GM12878 (cell line): ENCODE measurements around the gene FJX1. TPM values are rescaled to one million over a fixed set of nuclear protein-coding genes. Genes with fewer than 3 reads are reported as not detected.

Experiments used
- CHD1 ChIP-seq: IDR thresholded peaks from 2 replicates; pipeline ENCODE4 v1.6.1; 2012; ENCODE audit warnings: low read depth, low read length, improper control_type of control experiment
- DPF2 ChIP-seq: fragments of 450-650 bp; IDR thresholded peaks from 2 replicates; pipeline ENCODE4 v1.6.1; 2017; ENCODE audit warnings: mild to moderate bottlenecking
- ESRRA ChIP-seq: IDR thresholded peaks from 2 replicates; pipeline ENCODE4 v1.6.1; 2012; ENCODE audit warnings: mild to moderate bottlenecking, low read length, improper control_type of control experiment
- FOXM1 ChIP-seq: IDR thresholded peaks from 2 replicates; pipeline ENCODE4 v1.6.1; 2012; ENCODE audit warnings: low read depth, mild to moderate bottlenecking, inconsistent platforms, low read length, moderate library complexity
- GATAD2B ChIP-seq: fragments of 450-650 bp; conservative IDR thresholded peaks from 2 replicates; pipeline ENCODE4 v1.6.1; 2017; ENCODE audit warnings: low read depth, mild to moderate bottlenecking, moderate library complexity
- KLF5 ChIP-seq: fragments of 450-650 bp; IDR thresholded peaks from 2 replicates; pipeline ENCODE4 v1.6.1; 2014; ENCODE audit warnings: mild to moderate bottlenecking; ENCODE audit not compliant: partially characterized antibody
- LARP7 ChIP-seq: fragments of 450-650 bp; IDR thresholded peaks from 2 replicates; pipeline ENCODE4 v1.6.1; 2017; ENCODE audit warnings: mild to moderate bottlenecking
- MEF2A ChIP-seq: IDR thresholded peaks from 2 replicates; pipeline ENCODE4 v1.6.1; 2011; ENCODE audit warnings: low read depth, mild to moderate bottlenecking, low read length, moderate library complexity; ENCODE audit not compliant: insufficient read depth
- MYC ChIP-seq: IDR thresholded peaks from 2 replicates; pipeline ENCODE4 v1.6.1; 2011; ENCODE audit warnings: mild to moderate bottlenecking, low read length, moderate library complexity, inconsistent platforms; ENCODE audit not compliant: insufficient read depth, insufficient replicate concordance, insufficient read length, severe bottlenecking
- NR2C1 ChIP-seq: fragments of 450-650 bp; IDR thresholded peaks from 2 replicates; pipeline ENCODE4 v1.6.1; 2017; ENCODE audit warnings: antibody characterized with exemption, mild to moderate bottlenecking, moderate library complexity
- POLR2AphosphoS5 ChIP-seq: IDR thresholded peaks from 2 replicates; pipeline ENCODE4 v1.6.1; 2011; ENCODE audit warnings: mild to moderate bottlenecking, low read length, inconsistent platforms
- POU2F2 ChIP-seq: IDR thresholded peaks from 3 replicates; pipeline ENCODE4 v1.6.1; 2011; ENCODE audit warnings: low read depth, mild to moderate bottlenecking, low read length, borderline replicate concordance
- RBBP5 ChIP-seq: fragments of 200-600 bp; sonication (generic); conservative IDR thresholded peaks from 2 replicates; pipeline ENCODE4 v1.6.1; 2016
- RELA ChIP-seq: fragments of 450-650 bp; IDR thresholded peaks from 2 replicates; pipeline ENCODE4 v1.8.0; 2014; ENCODE audit warnings: borderline replicate concordance; ENCODE audit not compliant: partially characterized antibody
- SMC3 ChIP-seq: IDR thresholded peaks from 2 replicates; pipeline ENCODE4 v1.6.1; 2011; ENCODE audit warnings: low read length, improper control_type of control experiment, borderline replicate concordance
- polyA plus RNA-seq, 11 experiments: library from polyadenylated mRNA; depleted of rRNA in 4 of 11; unstranded in 6 of 11; stranded (reverse) in 5 of 11; fragments of >200 nt; fragmentation: Nextera tagmentation in 4 of 11; fragmentation: Illumina TruSeq in 1 of 11; extraction: Ambion mirVana in 4 of 11; extraction: Trizol in 1 of 11; gene quantifications; 1 replicate in 1 of 11; 2 replicates in 10 of 11; pipeline versions ENCODE4 v1.2.1 to v1.2.3, GENCODE V29; 2011 to 2016; ENCODE audit warnings: inconsistent platforms in 2 of 11, missing spikeins in 2 of 11, low read depth in 1 of 11
- total RNA-seq, 4 experiments: library from RNA; depleted of rRNA in 3 of 4; stranded (reverse); fragments of >200 nt in 3 of 4; fragmentation: Illumina TruSeq in 1 of 4; extraction: Trizol in 1 of 4; gene quantifications; 2 replicates each; pipeline versions ENCODE4 v1.2.1 to v1.2.3, GENCODE V29; 2013 to 2021
- TF ChIP-seq, protein P1 (sequence below): fragments of 450-650 bp; IDR thresholded peaks from 2 replicates; pipeline ENCODE4 v1.6.1; 2017; ENCODE audit warnings: low read depth, mild to moderate bottlenecking, moderate library complexity
- TF ChIP-seq, protein P2 (sequence below): fragments of 450-650 bp; IDR thresholded peaks from 2 replicates; pipeline ENCODE4 v1.6.1; 2017; ENCODE audit warnings: borderline replicate concordance
- TF ChIP-seq, protein P3 (sequence below): fragments of 450-650 bp; IDR thresholded peaks from 2 replicates; pipeline ENCODE4 v1.6.1; 2016; ENCODE audit warnings: mild to moderate bottlenecking
- TF ChIP-seq, protein P4 (sequence below): IDR thresholded peaks from 2 replicates; pipeline ENCODE4 v1.6.1; 2012; ENCODE audit warnings: low read depth, low read length, improper control_type of control experiment
- TF ChIP-seq, protein P5 (sequence below): IDR thresholded peaks from 2 replicates; pipeline ENCODE4 v1.6.1; 2011; ENCODE audit warnings: borderline replicate concordance, low read depth, mild to moderate bottlenecking, moderate library complexity, mixed read lengths, low read length; ENCODE audit not compliant: insufficient read depth; ENCODE audit errors: extremely low read length

FJX1 gene
- total and polyA plus RNA-seq, 10 of the 15 experiments (the other 5 are each of a cell fraction or from before 2014, with no cell fraction given): 1.7 to 26.1 (median 10.0) TPM

DNA sequence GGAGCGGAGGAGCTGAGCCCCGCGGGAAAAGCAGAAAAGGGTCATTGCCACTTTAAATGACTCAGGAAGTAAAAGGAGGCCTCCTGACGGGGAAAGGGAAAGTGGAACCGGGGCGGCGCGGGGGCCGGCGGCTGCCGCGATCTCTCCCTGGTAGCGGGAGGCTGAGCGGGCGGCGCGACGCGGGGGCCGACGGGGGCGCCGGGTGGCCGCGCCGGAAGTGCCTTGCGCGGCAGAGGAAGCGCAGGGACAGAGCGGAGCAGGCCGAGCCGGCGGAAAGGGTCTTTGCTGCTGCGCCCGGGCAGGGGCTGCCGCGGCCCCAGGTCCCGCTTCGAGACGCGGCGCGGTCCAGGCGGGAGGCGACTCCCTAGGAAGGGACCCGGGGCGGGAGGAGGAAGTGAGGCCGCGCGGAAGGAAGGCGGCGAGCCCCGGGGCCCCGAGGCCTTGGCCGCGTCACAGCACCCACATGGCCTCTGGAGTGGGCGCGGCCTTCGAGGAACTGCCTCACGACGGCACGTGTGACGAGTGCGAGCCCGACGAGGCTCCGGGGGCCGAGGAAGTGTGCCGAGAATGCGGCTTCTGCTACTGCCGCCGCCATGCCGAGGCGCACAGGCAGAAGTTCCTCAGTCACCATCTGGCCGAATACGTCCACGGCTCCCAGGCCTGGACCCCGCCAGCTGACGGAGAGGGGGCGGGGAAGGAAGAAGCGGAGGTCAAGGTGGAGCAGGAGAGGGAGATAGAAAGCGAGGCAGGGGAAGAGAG is 44.6 kb downstream of the FJX1 start, which contains the start of gene TRIM44 (continued):
- TF ChIP-seq, protein P1, sequence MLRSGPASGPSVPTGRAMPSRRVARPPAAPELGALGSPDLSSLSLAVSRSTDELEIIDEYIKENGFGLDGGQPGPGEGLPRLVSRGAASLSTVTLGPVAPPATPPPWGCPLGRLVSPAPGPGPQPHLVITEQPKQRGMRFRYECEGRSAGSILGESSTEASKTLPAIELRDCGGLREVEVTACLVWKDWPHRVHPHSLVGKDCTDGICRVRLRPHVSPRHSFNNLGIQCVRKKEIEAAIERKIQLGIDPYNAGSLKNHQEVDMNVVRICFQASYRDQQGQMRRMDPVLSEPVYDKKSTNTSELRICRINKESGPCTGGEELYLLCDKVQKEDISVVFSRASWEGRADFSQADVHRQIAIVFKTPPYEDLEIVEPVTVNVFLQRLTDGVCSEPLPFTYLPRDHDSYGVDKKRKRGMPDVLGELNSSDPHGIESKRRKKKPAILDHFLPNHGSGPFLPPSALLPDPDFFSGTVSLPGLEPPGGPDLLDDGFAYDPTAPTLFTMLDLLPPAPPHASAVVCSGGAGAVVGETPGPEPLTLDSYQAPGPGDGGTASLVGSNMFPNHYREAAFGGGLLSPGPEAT: no peak
- TF ChIP-seq, protein P2, sequence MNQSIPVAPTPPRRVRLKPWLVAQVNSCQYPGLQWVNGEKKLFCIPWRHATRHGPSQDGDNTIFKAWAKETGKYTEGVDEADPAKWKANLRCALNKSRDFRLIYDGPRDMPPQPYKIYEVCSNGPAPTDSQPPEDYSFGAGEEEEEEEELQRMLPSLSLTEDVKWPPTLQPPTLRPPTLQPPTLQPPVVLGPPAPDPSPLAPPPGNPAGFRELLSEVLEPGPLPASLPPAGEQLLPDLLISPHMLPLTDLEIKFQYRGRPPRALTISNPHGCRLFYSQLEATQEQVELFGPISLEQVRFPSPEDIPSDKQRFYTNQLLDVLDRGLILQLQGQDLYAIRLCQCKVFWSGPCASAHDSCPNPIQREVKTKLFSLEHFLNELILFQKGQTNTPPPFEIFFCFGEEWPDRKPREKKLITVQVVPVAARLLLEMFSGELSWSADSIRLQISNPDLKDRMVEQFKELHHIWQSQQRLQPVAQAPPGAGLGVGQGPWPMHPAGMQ: no peak
- TF ChIP-seq POLR2AphosphoS5: peak; percentile 74
- TF ChIP-seq ESRRA: no peak
- peak; percentile 26; the same call in 1 of the 2 replicates for TF ChIP-seq MEF2A
- peak; percentile 99 for TF ChIP-seq GATAD2B
- TF ChIP-seq RELA: peak; percentile 74
- no peak for TF ChIP-seq CHD1
- peak; percentile 95 for TF ChIP-seq DPF2
- peak; percentile 95 for TF ChIP-seq LARP7
- TF ChIP-seq, protein P3, sequence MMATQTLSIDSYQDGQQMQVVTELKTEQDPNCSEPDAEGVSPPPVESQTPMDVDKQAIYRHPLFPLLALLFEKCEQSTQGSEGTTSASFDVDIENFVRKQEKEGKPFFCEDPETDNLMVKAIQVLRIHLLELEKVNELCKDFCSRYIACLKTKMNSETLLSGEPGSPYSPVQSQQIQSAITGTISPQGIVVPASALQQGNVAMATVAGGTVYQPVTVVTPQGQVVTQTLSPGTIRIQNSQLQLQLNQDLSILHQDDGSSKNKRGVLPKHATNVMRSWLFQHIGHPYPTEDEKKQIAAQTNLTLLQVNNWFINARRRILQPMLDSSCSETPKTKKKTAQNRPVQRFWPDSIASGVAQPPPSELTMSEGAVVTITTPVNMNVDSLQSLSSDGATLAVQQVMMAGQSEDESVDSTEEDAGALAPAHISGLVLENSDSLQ: peak; percentile 40; the same call in 1 of the 2 replicates
- TF ChIP-seq FOXM1: no peak
- peak; percentile 55; the same call in 1 of the 3 replicates for TF ChIP-seq POU2F2
- TF ChIP-seq MYC: peak; percentile 81
- TF ChIP-seq KLF5: peak; percentile 91
- TF ChIP-seq, protein P4, sequence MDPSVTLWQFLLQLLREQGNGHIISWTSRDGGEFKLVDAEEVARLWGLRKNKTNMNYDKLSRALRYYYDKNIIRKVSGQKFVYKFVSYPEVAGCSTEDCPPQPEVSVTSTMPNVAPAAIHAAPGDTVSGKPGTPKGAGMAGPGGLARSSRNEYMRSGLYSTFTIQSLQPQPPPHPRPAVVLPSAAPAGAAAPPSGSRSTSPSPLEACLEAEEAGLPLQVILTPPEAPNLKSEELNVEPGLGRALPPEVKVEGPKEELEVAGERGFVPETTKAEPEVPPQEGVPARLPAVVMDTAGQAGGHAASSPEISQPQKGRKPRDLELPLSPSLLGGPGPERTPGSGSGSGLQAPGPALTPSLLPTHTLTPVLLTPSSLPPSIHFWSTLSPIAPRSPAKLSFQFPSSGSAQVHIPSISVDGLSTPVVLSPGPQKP: peak; percentile 59; the same call in 1 of the 2 replicates
- TF ChIP-seq SMC3: peak; percentile 1; the same call in 1 of the 2 replicates
- TF ChIP-seq RBBP5: 0 out of 2 replicates have a peak, but pooled peaks have one; percentile 38
- peak; percentile 97 for TF ChIP-seq NR2C1
- TF ChIP-seq, protein P5, sequence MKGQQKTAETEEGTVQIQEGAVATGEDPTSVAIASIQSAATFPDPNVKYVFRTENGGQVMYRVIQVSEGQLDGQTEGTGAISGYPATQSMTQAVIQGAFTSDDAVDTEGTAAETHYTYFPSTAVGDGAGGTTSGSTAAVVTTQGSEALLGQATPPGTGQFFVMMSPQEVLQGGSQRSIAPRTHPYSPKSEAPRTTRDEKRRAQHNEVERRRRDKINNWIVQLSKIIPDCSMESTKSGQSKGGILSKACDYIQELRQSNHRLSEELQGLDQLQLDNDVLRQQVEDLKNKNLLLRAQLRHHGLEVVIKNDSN: peak; percentile 72
